ENCODE results near the gene HNRNPLL. TPM values are rescaled to one million over a fixed set of nuclear protein-coding genes. Genes with fewer than 3 reads are reported as not detected.

HNRNPLL gene
- total RNA-seq, 5 donors from 2014 or later (not counting 1 experiment from before 2014, with no cell fraction given), result 28.1 to 69.0 (median 35.2) TPM

- H3K27me3 ChIP-seq (replicated peaks in 1 of 2; ENCODE audit: control insufficient read depth in 2 of 2, extremely low read depth in 1 of 2, insufficient read depth in 2 of 2, low read length in 1 of 2), result peaks cover 0 to 5% of the 10 kb centered on the region in 2 experiments
- ATAC-seq (replicated peaks in 1 of 4) (no peak), DNase-seq (no peak)
- no peak overlapping the region for H3K27ac ChIP-seq (ENCODE audit: low read length)
- ChIA-PET POLR2A (no interaction called here), CTCF (no interaction called here)
- Mint-ChIP-seq H3K9me3 (no peaks in the 10 kb centered on the region), H3K27ac (no peak overlapping the region), H3K36me3 (no peaks in the 10 kb centered on the region), H3K4me3 (no peak overlapping the region), H3K4me1 (no peaks in the 10 kb centered on the region), H3K27me3 (peaks cover 3 to 7% of the 10 kb centered on the region in 2 donors)
- no CpG with 5 or more reads among the region's 6 CpGs for WGBS (ENCODE audit: insufficient coverage)
- H3K9me3 ChIP-seq, result no peaks in the 10 kb centered on the region
- no peaks in the 10 kb centered on the region for H3K36me3 ChIP-seq (ENCODE audit: control insufficient read depth in 2 of 2, extremely low read depth in 1 of 2, insufficient read depth in 1 of 2, low read length in 1 of 2)
- H3K4me1 ChIP-seq (ENCODE audit: control insufficient read depth in 1 of 2, extremely low read depth in 1 of 2, insufficient read depth in 2 of 2, low read length in 2 of 2), result no peaks in the 10 kb centered on the region
- H3K4me3 ChIP-seq (ENCODE audit: control insufficient read depth in 1 of 2, extremely low read depth in 1 of 2, low read length in 1 of 2), result no peak overlapping the region
Measured at GRCh38 chr2:38516526-38516925, 86.2 kb downstream of the HNRNPLL start.

- ChIA-PET POLR2A (interaction anchor here in 1 of 2 donors (0.6 kb wide), 1 partner anchor 48 kb away, joined by 3 read pairs; no protein-coding TSS in a partner anchor), CTCF (interaction anchor here in 1 of 2 donors (0.6 kb wide), 1 partner anchor 210 kb away, joined by 3 read pairs; no protein-coding TSS in a partner anchor)
- H3K27ac Mint-ChIP-seq, result no peak overlapping the region
- peaks cover 0 to 7% of the 10 kb centered on the region in 2 experiments for H3K27me3 ChIP-seq (replicated peaks in 1 of 2; ENCODE audit: control insufficient read depth in 2 of 2, extremely low read depth in 1 of 2, insufficient read depth in 2 of 2, low read length in 1 of 2)
- no peak overlapping the region for H3K4me3 ChIP-seq (ENCODE audit: control insufficient read depth in 1 of 2, extremely low read depth in 1 of 2, low read length in 1 of 2)
- H3K4me1 Mint-ChIP-seq, result no peaks in the 10 kb centered on the region
- no CpG with 5 or more reads among the region's 3 CpGs for WGBS (ENCODE audit: insufficient coverage)
- no peaks in the 10 kb centered on the region for H3K36me3 Mint-ChIP-seq
- no peaks in the 10 kb centered on the region for H3K9me3 Mint-ChIP-seq
- no peaks in the 10 kb centered on the region for H3K9me3 ChIP-seq
- no peak overlapping the region for H3K27ac ChIP-seq (ENCODE audit: low read length)
- no peaks in the 10 kb centered on the region for H3K36me3 ChIP-seq (ENCODE audit: control insufficient read depth in 2 of 2, extremely low read depth in 1 of 2, insufficient read depth in 1 of 2, low read length in 1 of 2)
- ATAC-seq (replicated peaks in 1 of 4) (no peak), DNase-seq (no peak)
- H3K4me1 ChIP-seq (ENCODE audit: control insufficient read depth in 1 of 2, extremely low read depth in 1 of 2, insufficient read depth in 2 of 2, low read length in 2 of 2), result no peaks in the 10 kb centered on the region
- no peak overlapping the region for H3K4me3 Mint-ChIP-seq
- peaks cover 3 to 7% of the 10 kb centered on the region in 2 donors for H3K27me3 Mint-ChIP-seq
Measured at GRCh38 chr2:38516122-38516521, 86.6 kb downstream of the HNRNPLL start.

- CTCF ChIA-PET, result interaction anchor here in 1 of 2 donors (0.6 to 1.1 kb wide), 3 partner anchors 45 to 228 kb away, joined by 3 to 4 read pairs (median 3); no protein-coding TSS in a partner anchor
- POLR2A ChIA-PET, result interaction anchor here in 1 of 2 donors (0.6 kb wide), 1 partner anchor 49 kb away, joined by 3 read pairs; no protein-coding TSS in a partner anchor
- H3K9me3 Mint-ChIP-seq, result no peaks in the 10 kb centered on the region
- Histone ChIP-seq H3K4me1 (ENCODE audit: control insufficient read depth in 1 of 2, extremely low read depth in 1 of 2, insufficient read depth in 2 of 2, low read length in 2 of 2) (no peaks in the 10 kb centered on the region), H3K4me3 (ENCODE audit: control insufficient read depth in 1 of 2, extremely low read depth in 1 of 2, low read length in 1 of 2) (no peak overlapping the region), H3K27ac (ENCODE audit: low read length) (no peak overlapping the region), H3K27me3 (replicated peaks in 1 of 2; ENCODE audit: control insufficient read depth in 2 of 2, extremely low read depth in 1 of 2, insufficient read depth in 2 of 2, low read length in 1 of 2) (peaks cover 0 to 8% of the 10 kb centered on the region in 2 experiments), H3K36me3 (ENCODE audit: control insufficient read depth in 2 of 2, extremely low read depth in 1 of 2, insufficient read depth in 1 of 2, low read length in 1 of 2) (no peaks in the 10 kb centered on the region), H3K9me3 (no peaks in the 10 kb centered on the region)
- 90% methylated on average over 20 of the region's 26 CpGs for WGBS (ENCODE audit: insufficient coverage)
- H3K36me3 Mint-ChIP-seq, result no peaks in the 10 kb centered on the region
- H3K4me1 Mint-ChIP-seq, result no peaks in the 10 kb centered on the region
- peaks cover 3 to 7% of the 10 kb centered on the region in 2 donors for H3K27me3 Mint-ChIP-seq
- ATAC-seq (replicated peaks in 1 of 4) (no peak), DNase-seq (no peak)
- no peak overlapping the region for H3K27ac Mint-ChIP-seq
- H3K4me3 Mint-ChIP-seq, result no peak overlapping the region
Measured at GRCh38 chr2:38515155-38516074, 87.3 kb downstream of the HNRNPLL start.

GRCh38 chr2:38514603-38515154 lies 88.0 kb downstream of the HNRNPLL start:
- Mint-ChIP-seq H3K27ac (no peak overlapping the region), H3K4me3 (no peak overlapping the region), H3K4me1 (no peaks in the 10 kb centered on the region), H3K36me3 (no peaks in the 10 kb centered on the region), H3K27me3 (peaks cover 3 to 7% of the 10 kb centered on the region in 2 donors), H3K9me3 (no peaks in the 10 kb centered on the region)
- no peak overlapping the region for H3K4me3 ChIP-seq (ENCODE audit: control insufficient read depth in 1 of 2, extremely low read depth in 1 of 2, low read length in 1 of 2)
- ATAC-seq (replicated peaks in 1 of 4), result no peak
- peaks cover 0 to 8% of the 10 kb centered on the region in 2 experiments for H3K27me3 ChIP-seq (replicated peaks in 1 of 2; ENCODE audit: control insufficient read depth in 2 of 2, extremely low read depth in 1 of 2, insufficient read depth in 2 of 2, low read length in 1 of 2)
- H3K27ac ChIP-seq (ENCODE audit: low read length), result no peak overlapping the region
- ChIA-PET CTCF (interaction anchor here in 1 of 2 donors (0.6 to 1.1 kb wide), 2 partner anchors 45 to 228 kb away, joined by 3 to 4 read pairs; no protein-coding TSS in a partner anchor), POLR2A (no interaction called here)
- no peak for DNase-seq
- H3K9me3 ChIP-seq, result no peaks in the 10 kb centered on the region
- H3K4me1 ChIP-seq (ENCODE audit: control insufficient read depth in 1 of 2, extremely low read depth in 1 of 2, insufficient read depth in 2 of 2, low read length in 2 of 2), result no peaks in the 10 kb centered on the region
- WGBS (ENCODE audit: insufficient coverage), result 83% methylated on average over 1 of the region's 3 CpGs
- H3K36me3 ChIP-seq (ENCODE audit: control insufficient read depth in 2 of 2, extremely low read depth in 1 of 2, insufficient read depth in 1 of 2, low read length in 1 of 2), result no peaks in the 10 kb centered on the region

- Histone ChIP-seq H3K4me3 (ENCODE audit: control insufficient read depth in 1 of 2, extremely low read depth in 1 of 2, low read length in 1 of 2) (no peak overlapping the region), H3K27me3 (replicated peaks in 1 of 2; ENCODE audit: control insufficient read depth in 2 of 2, extremely low read depth in 1 of 2, insufficient read depth in 2 of 2, low read length in 1 of 2) (peaks cover 0 to 14% of the 10 kb centered on the region in 2 experiments), H3K36me3 (ENCODE audit: control insufficient read depth in 2 of 2, extremely low read depth in 1 of 2, insufficient read depth in 1 of 2, low read length in 1 of 2) (no peaks in the 10 kb centered on the region), H3K27ac (ENCODE audit: low read length) (no peak overlapping the region), H3K4me1 (ENCODE audit: control insufficient read depth in 1 of 2, extremely low read depth in 1 of 2, insufficient read depth in 2 of 2, low read length in 2 of 2) (peaks cover 0 to 6% of the 10 kb centered on the region in 2 experiments), H3K9me3 (no peaks in the 10 kb centered on the region)
- ChIA-PET CTCF (interaction anchor here in 1 of 2 donors (0.6 to 1.3 kb wide), 2 partner anchors 196 to 235 kb away, joined by 3 to 7 read pairs; no protein-coding TSS in a partner anchor), POLR2A (no interaction called here)
- 86% methylated on average over 1 of the region's 3 CpGs for WGBS (ENCODE audit: insufficient coverage)
- Mint-ChIP-seq H3K36me3 (no peaks in the 10 kb centered on the region), H3K9me3 (no peaks in the 10 kb centered on the region), H3K27me3 (peaks cover 3 to 11% of the 10 kb centered on the region in 2 donors), H3K4me1 (peaks cover 4 to 5% (median 5%) of the 10 kb centered on the region in 3 donors), H3K4me3 (no peak overlapping the region), H3K27ac (no peak overlapping the region)
- ATAC-seq (replicated peaks in 1 of 4), result no peak
- DNase-seq, result no peak
Measured at GRCh38 chr2:38512211-38512610, 90.5 kb downstream of the HNRNPLL start.
